Kidney (tissue), 14 donors: Measurements from ENCODE around the gene UBE2J1. TPM values are rescaled to one million over a fixed set of nuclear protein-coding genes. Genes with fewer than 3 reads are reported as not detected.

ENCODE experiments used
- DNase-seq, 5 donors: peaks; one replicate each; pipeline ENCODE4 v3.0.0-alpha.2; 2013 to 2020
- FAIRE-seq: peaks from 2 replicates; lab custom pipeline; 2012; peaks lifted over from hg19 to GRCh38; lab: Jason Lieb, UNC
- H3K27ac ChIP-seq, 2 donors: one replicate each; pipeline ENCODE4 v1.7.0; 2013; ENCODE audit warnings: low read depth in 2 of 2, low read length in 2 of 2, inconsistent platforms in 1 of 2
- H3K27me3 ChIP-seq: one replicate; pipeline ENCODE4 v1.7.1; 2013; ENCODE audit warnings: low read length, inconsistent platforms; ENCODE audit not compliant: control insufficient read depth, insufficient read depth
- H3K36me3 ChIP-seq, 3 donors: one replicate each; pipeline versions ENCODE4 v1.7.0 to v1.7.1; 2013; ENCODE audit warnings: low read length in 3 of 3, control low read depth in 1 of 3, inconsistent platforms in 1 of 3; ENCODE audit not compliant: insufficient read depth in 3 of 3, control insufficient read depth in 2 of 3
- H3K4me1 ChIP-seq, 3 donors: one replicate each; pipeline versions ENCODE4 v1.7.0 to v1.7.1; 2013; ENCODE audit warnings: low read length in 3 of 3, inconsistent platforms in 1 of 3, low read depth in 1 of 3; ENCODE audit not compliant: control insufficient read depth in 2 of 3, insufficient read depth in 2 of 3
- H3K4me3 ChIP-seq, 3 donors: one replicate each; pipeline versions ENCODE4 v1.7.0 to v1.8.1; 2013; ENCODE audit warnings: low read length in 3 of 3, control low read depth in 1 of 3, inconsistent platforms in 1 of 3
- H3K9ac ChIP-seq, 3 donors: one replicate each; pipeline versions ENCODE4 v1.7.0 to v1.7.1; 2013; ENCODE audit warnings: low read length in 3 of 3, control low read depth in 1 of 3, inconsistent platforms in 1 of 3
- H3K9me3 ChIP-seq, 3 donors: one replicate each; pipeline versions ENCODE4 v1.7.0 to v1.7.1; 2013; ENCODE audit warnings: low read length in 3 of 3, control low read depth in 1 of 3, inconsistent platforms in 1 of 3; ENCODE audit not compliant: control insufficient read depth in 2 of 3, insufficient read depth in 1 of 3
- intact Hi-C: fragments of 100-400 bp; cut with DNase I; formaldehyde crosslinking; loops from one replicate; pipeline ENCODE4 v1.11.1; 2022
- polyA plus RNA-seq: library from polyadenylated mRNA; stranded (reverse); fragments of 350-450 nt; fragmentation: Illumina TruSeq; extraction: RNeasy Lipid Tissue Mini Kit (QIAGEN cat#74804); gene quantifications from one replicate; pipeline ENCODE4 v1.2.3, GENCODE V29; 2014; ENCODE audit warnings: low read depth, low replicate concordance; ENCODE audit not compliant: insufficient read depth
- total RNA-seq: library from RNA; stranded (reverse); fragmentation: NEBNext Ultra II Directional; extraction: Animal tissue kit (Norgen Biotek cat#: 25700); gene quantifications from one replicate; pipeline ENCODE4 v1.2.1, GENCODE V29; 2021
- TF ChIP-seq, protein P1 (sequence below): IDR thresholded peaks from 3 replicates; pipeline ENCODE4 v1.5.1; 2012; ENCODE audit warnings: mild to moderate bottlenecking, moderate library complexity, borderline replicate concordance; ENCODE audit not compliant: insufficient read depth; ENCODE audit errors: extremely low read depth
- donor health status: control.
- donor health status: control.
- donor health status: control.
- donor health status: control.
- donor health status: control.
- donor health status: DM: yes; HTN: yes; CAD: no.
- donor health status: Normal renal cell carcinoma (clear cell type).

UBE2J1 gene
- total and polyA plus RNA-seq, 2 donors from 2014 or later = 22.8 to 47.3 TPM

DNA sequence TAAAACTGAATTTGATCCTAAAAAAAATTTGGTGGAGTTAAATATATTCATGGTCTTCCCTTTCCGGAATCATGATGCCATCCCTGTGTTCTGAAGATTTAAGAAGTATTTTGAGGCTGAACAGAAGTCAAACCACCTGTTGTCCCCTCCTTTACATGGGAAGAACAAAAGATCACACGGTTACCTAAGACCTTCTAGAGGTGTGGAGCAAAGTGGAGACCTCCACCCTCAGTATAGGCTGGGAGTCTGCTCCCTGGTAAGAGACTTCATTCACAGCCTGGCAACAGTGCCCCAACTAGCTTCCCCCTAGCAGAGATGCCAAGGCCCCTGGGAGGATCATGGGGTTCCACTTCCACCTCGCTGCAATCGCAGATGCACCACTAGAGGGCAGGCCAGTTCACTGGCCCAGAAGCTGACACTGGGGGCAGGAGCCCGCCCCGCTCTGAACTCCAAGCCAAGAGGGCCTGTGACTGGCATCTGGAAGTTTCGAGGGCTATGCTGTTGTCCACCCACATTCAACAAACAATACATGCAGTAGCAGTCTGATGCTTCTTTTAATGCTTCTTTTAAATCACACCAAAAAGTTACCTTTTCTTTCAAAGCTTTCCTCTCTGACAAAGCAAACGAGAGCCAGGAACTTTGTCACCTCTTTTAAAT, 19.5 kb upstream of the UBE2J1 start:
- intact Hi-C loops = no loop called here
- no peak for FAIRE-seq
- DNase-seq = peak; percentile 53 to 84 (median 71)

GRCh38 chr6:89368999-89369398, 16.5 kb upstream of the UBE2J1 start:
- no peak overlapping the region for H3K4me3 ChIP-seq
- peaks cover 0 to 5% (median 0%) of the 10 kb centered on the region in 3 donors for H3K4me1 ChIP-seq
- peak overlapping the region in 1 of 2 donors; percentile 32 for H3K27ac ChIP-seq
- TF ChIP-seq, protein P1, sequence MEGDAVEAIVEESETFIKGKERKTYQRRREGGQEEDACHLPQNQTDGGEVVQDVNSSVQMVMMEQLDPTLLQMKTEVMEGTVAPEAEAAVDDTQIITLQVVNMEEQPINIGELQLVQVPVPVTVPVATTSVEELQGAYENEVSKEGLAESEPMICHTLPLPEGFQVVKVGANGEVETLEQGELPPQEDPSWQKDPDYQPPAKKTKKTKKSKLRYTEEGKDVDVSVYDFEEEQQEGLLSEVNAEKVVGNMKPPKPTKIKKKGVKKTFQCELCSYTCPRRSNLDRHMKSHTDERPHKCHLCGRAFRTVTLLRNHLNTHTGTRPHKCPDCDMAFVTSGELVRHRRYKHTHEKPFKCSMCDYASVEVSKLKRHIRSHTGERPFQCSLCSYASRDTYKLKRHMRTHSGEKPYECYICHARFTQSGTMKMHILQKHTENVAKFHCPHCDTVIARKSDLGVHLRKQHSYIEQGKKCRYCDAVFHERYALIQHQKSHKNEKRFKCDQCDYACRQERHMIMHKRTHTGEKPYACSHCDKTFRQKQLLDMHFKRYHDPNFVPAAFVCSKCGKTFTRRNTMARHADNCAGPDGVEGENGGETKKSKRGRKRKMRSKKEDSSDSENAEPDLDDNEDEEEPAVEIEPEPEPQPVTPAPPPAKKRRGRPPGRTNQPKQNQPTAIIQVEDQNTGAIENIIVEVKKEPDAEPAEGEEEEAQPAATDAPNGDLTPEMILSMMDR = peak; percentile 64
- DNase-seq = peak in 4 of 5 donors; percentile 46 to 86 (median 60)
- no peaks in the 10 kb centered on the region for H3K9me3 ChIP-seq
- no peak overlapping the region for H3K9ac ChIP-seq
- H3K27me3 ChIP-seq = no peaks in the 10 kb centered on the region
- peak; percentile 11 for FAIRE-seq
- intact Hi-C loops = loop anchor here (10.0 kb wide), 1 partner anchor 234 kb away; no protein-coding TSS in a partner anchor
- no peaks in the 10 kb centered on the region for H3K36me3 ChIP-seq

More for the DNA sequence above, 19.5 kb upstream of the UBE2J1 start:
- no peaks in the 10 kb centered on the region for H3K27me3 ChIP-seq
- H3K9me3 ChIP-seq = no peaks in the 10 kb centered on the region
- no peak overlapping the region for H3K27ac ChIP-seq
- H3K4me1 ChIP-seq = peaks cover 0 to 9% (median 4%) of the 10 kb centered on the region in 3 donors
- peak overlapping the region in 1 of 3 donors; percentile 37 for H3K9ac ChIP-seq
- TF ChIP-seq, protein P1 = peak; percentile 84
- H3K36me3 ChIP-seq = no peaks in the 10 kb centered on the region
- H3K4me3 ChIP-seq = no peak overlapping the region

GRCh38 chr6:89368107-89368506, 15.6 kb upstream of the UBE2J1 start:
- Histone ChIP-seq H3K9ac (no peak overlapping the region), H3K27ac (no peak overlapping the region), H3K4me3 (no peak overlapping the region), H3K4me1 (peaks cover 0 to 5% (median 0%) of the 10 kb centered on the region in 3 donors), H3K27me3 (no peaks in the 10 kb centered on the region), H3K36me3 (no peaks in the 10 kb centered on the region), H3K9me3 (no peaks in the 10 kb centered on the region)
- intact Hi-C loops = loop anchor here (10.0 kb wide), 1 partner anchor 233 kb away; no protein-coding TSS in a partner anchor
- FAIRE-seq (peak; percentile 32), DNase-seq (peak in 4 of 5 donors; percentile 55 to 80 (median 66))
- TF ChIP-seq, protein P1 = peak; percentile 75
